ENCODE results near the gene EREG.

EREG gene

GRCh38 chr4:74379912-74380311, 15.0 kb downstream of the EREG start:
- Histone ChIP-seq H3K36me3 (ENCODE audit: control insufficient read depth, insufficient read depth, low read length) (no peaks in the 10 kb centered on the region), H2AK5ac (ENCODE audit: low read length) (no peak overlapping the region), H3K4ac (ENCODE audit: low read depth, low read length) (no peak overlapping the region), H3K27ac (ENCODE audit: low read depth, low read length) (no peak overlapping the region), H3K4me3 (ENCODE audit: low read length) (no peak overlapping the region), H3K4me2 (ENCODE audit: low read length) (no peak overlapping the region), H2BK120ac (ENCODE audit: low read depth, low read length) (no peak overlapping the region), H4K8ac (ENCODE audit: low read depth, low read length) (no peak overlapping the region), H3K79me2 (ENCODE audit: control insufficient read depth, insufficient read depth, low read length) (no peaks in the 10 kb centered on the region), H3K23ac (ENCODE audit: low read length) (no peak overlapping the region), H3K79me1 (ENCODE audit: low read length) (no peaks in the 10 kb centered on the region), H2BK5ac (ENCODE audit: low read length) (no peak overlapping the region), H3K4me1 (ENCODE audit: control insufficient read depth, low read depth, low read length) (no peaks in the 10 kb centered on the region), H3K9ac (ENCODE audit: low read length) (no peak overlapping the region), H3K27me3 (ENCODE audit: insufficient read depth, low read length, poor library complexity) (no peaks in the 10 kb centered on the region), H4K5ac (ENCODE audit: low read length) (no peak overlapping the region), H3K56ac (ENCODE audit: low read length) (no peak overlapping the region), H2BK15ac (replicated peaks; ENCODE audit: low read depth) (no peak overlapping the region), H3K18ac (ENCODE audit: low read length) (no peak overlapping the region)
- WGBS (ENCODE audit: extremely low coverage, insufficient coverage, low lambda C conversion rate): no CpG with 5 or more reads among the region's 6 CpGs
- DNase-seq: no peak

DNA sequence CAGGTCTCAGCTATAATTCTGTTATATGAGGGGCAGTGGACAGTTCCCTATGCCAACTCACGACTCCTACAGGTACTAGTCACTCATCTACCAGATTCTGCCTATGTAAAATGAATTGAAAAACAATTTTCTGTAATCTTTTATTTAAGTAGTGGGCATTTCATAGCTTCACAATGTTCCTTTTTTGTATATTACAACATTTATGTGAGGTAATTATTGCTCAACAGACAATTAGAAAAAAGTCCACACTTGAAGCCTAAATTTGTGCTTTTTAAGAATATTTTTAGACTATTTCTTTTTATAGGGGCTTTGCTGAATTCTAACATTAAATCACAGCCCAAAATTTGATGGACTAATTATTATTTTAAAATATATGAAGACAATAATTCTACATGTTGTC, 20.4 kb downstream of the EREG start:
- Histone ChIP-seq H2BK120ac (ENCODE audit: low read depth, low read length) (no peak overlapping the region), H3K79me2 (ENCODE audit: control insufficient read depth, insufficient read depth, low read length) (no peaks in the 10 kb centered on the region), H3K27ac (ENCODE audit: low read depth, low read length) (no peak overlapping the region), H2AK5ac (ENCODE audit: low read length) (no peak overlapping the region), H3K79me1 (ENCODE audit: low read length) (no peaks in the 10 kb centered on the region), H3K56ac (ENCODE audit: low read length) (no peak overlapping the region), H3K4me3 (ENCODE audit: low read length) (no peak overlapping the region), H2BK5ac (ENCODE audit: low read length) (no peak overlapping the region), H3K36me3 (ENCODE audit: control insufficient read depth, insufficient read depth, low read length) (no peaks in the 10 kb centered on the region), H3K4me1 (ENCODE audit: control insufficient read depth, low read depth, low read length) (no peaks in the 10 kb centered on the region), H3K18ac (ENCODE audit: low read length) (no peak overlapping the region), H3K9ac (ENCODE audit: low read length) (no peak overlapping the region), H3K27me3 (ENCODE audit: insufficient read depth, low read length, poor library complexity) (no peaks in the 10 kb centered on the region), H4K8ac (ENCODE audit: low read depth, low read length) (no peak overlapping the region), H4K5ac (ENCODE audit: low read length) (no peak overlapping the region), H2BK15ac (replicated peaks; ENCODE audit: low read depth) (no peak overlapping the region), H3K4me2 (ENCODE audit: low read length) (no peak overlapping the region), H3K4ac (ENCODE audit: low read depth, low read length) (no peak overlapping the region), H3K23ac (ENCODE audit: low read length) (no peak overlapping the region)
- DNase-seq: no peak
- WGBS (ENCODE audit: extremely low coverage, insufficient coverage, low lambda C conversion rate): no CpG with 5 or more reads among the region's 1 CpG

DNA sequence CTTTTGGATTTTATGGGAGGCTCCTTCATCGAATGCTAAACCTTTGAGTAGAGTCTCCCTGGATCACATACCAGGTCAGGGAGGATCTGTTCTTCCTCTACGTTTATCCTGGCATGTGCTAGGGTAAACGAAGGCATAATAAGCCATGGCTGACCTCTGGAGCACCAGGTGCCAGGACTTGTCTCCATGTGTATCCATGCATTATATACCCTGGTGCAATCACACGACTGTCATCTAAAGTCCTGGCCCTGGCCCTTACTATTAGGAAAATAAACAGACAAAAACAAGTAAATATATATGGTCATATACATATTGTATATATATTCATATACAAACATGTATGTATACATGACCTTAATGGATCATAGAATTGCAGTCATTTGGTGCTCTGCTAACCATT, 21.2 kb downstream of the EREG start:
- no peak overlapping the region for H3K4me2 ChIP-seq (ENCODE audit: low read length)
- no peak overlapping the region for H2BK5ac ChIP-seq (ENCODE audit: low read length)
- H3K18ac ChIP-seq (ENCODE audit: low read length): no peak overlapping the region
- no peak overlapping the region for H3K27ac ChIP-seq (ENCODE audit: low read depth, low read length)
- no peak overlapping the region for H3K4me3 ChIP-seq (ENCODE audit: low read length)
- H3K27me3 ChIP-seq (ENCODE audit: insufficient read depth, low read length, poor library complexity): no peaks in the 10 kb centered on the region
- H3K56ac ChIP-seq (ENCODE audit: low read length): no peak overlapping the region
- no CpG with 5 or more reads among the region's 4 CpGs for WGBS (ENCODE audit: extremely low coverage, insufficient coverage, low lambda C conversion rate)
- no peaks in the 10 kb centered on the region for H3K4me1 ChIP-seq (ENCODE audit: control insufficient read depth, low read depth, low read length)
- H3K79me2 ChIP-seq (ENCODE audit: control insufficient read depth, insufficient read depth, low read length): no peaks in the 10 kb centered on the region
- H4K5ac ChIP-seq (ENCODE audit: low read length): no peak overlapping the region
- H3K4ac ChIP-seq (ENCODE audit: low read depth, low read length): no peak overlapping the region
- H2BK120ac ChIP-seq (ENCODE audit: low read depth, low read length): no peak overlapping the region
- DNase-seq: no peak
- H2BK15ac ChIP-seq (replicated peaks; ENCODE audit: low read depth): no peak overlapping the region
- no peak overlapping the region for H3K9ac ChIP-seq (ENCODE audit: low read length)
- H4K8ac ChIP-seq (ENCODE audit: low read depth, low read length): no peak overlapping the region
- no peaks in the 10 kb centered on the region for H3K79me1 ChIP-seq (ENCODE audit: low read length)
- no peaks in the 10 kb centered on the region for H3K36me3 ChIP-seq (ENCODE audit: control insufficient read depth, insufficient read depth, low read length)
- no peak overlapping the region for H2AK5ac ChIP-seq (ENCODE audit: low read length)
- no peak overlapping the region for H3K23ac ChIP-seq (ENCODE audit: low read length)

DNA sequence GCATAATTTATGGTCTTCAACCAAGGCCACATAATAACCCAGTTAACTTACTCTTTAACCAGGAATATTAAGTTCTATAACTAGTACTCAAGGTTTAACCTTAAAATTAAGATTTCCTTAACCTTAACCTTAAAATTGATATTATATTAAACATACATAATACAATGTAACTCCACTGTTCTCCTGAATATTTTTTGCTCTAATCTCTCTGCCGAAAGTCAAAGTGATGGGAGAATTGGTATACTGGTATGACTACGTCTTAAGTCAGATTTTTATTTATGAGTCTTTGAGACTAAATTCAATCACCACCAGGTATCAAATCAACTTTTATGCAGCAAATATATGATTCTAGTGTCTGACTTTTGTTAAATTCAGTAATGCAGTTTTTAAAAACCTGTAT, 22.8 kb downstream of the EREG start:
- no peak overlapping the region for H3K4me3 ChIP-seq (ENCODE audit: low read length)
- no peak overlapping the region for H2BK120ac ChIP-seq (ENCODE audit: low read depth, low read length)
- no peak overlapping the region for H3K27ac ChIP-seq (ENCODE audit: low read depth, low read length)
- no peak overlapping the region for H3K4me2 ChIP-seq (ENCODE audit: low read length)
- no peak overlapping the region for H2BK15ac ChIP-seq (replicated peaks; ENCODE audit: low read depth)
- H2BK5ac ChIP-seq (ENCODE audit: low read length): no peak overlapping the region
- no peaks in the 10 kb centered on the region for H3K79me1 ChIP-seq (ENCODE audit: low read length)
- H3K56ac ChIP-seq (ENCODE audit: low read length): no peak overlapping the region
- no peak overlapping the region for H4K8ac ChIP-seq (ENCODE audit: low read depth, low read length)
- no peak overlapping the region for H4K5ac ChIP-seq (ENCODE audit: low read length)
- DNase-seq: no peak
- no peaks in the 10 kb centered on the region for H3K79me2 ChIP-seq (ENCODE audit: control insufficient read depth, insufficient read depth, low read length)
- H3K27me3 ChIP-seq (ENCODE audit: insufficient read depth, low read length, poor library complexity): no peaks in the 10 kb centered on the region
- no peaks in the 10 kb centered on the region for H3K4me1 ChIP-seq (ENCODE audit: control insufficient read depth, low read depth, low read length)
- H3K36me3 ChIP-seq (ENCODE audit: control insufficient read depth, insufficient read depth, low read length): no peaks in the 10 kb centered on the region
- H2AK5ac ChIP-seq (ENCODE audit: low read length): no peak overlapping the region
- WGBS (ENCODE audit: extremely low coverage, insufficient coverage, low lambda C conversion rate): no CpG with 5 or more reads among the region's 2 CpGs
- no peak overlapping the region for H3K18ac ChIP-seq (ENCODE audit: low read length)
- no peak overlapping the region for H3K23ac ChIP-seq (ENCODE audit: low read length)
- H3K9ac ChIP-seq (ENCODE audit: low read length): no peak overlapping the region
- H3K4ac ChIP-seq (ENCODE audit: low read depth, low read length): no peak overlapping the region

- H3K36me3 ChIP-seq (ENCODE audit: control insufficient read depth, insufficient read depth, low read length): no peaks in the 10 kb centered on the region
- no peak overlapping the region for H3K56ac ChIP-seq (ENCODE audit: low read length)
- DNase-seq: no peak
- no peak overlapping the region for H4K8ac ChIP-seq (ENCODE audit: low read depth, low read length)
- H3K79me2 ChIP-seq (ENCODE audit: control insufficient read depth, insufficient read depth, low read length): no peaks in the 10 kb centered on the region
- no peak overlapping the region for H3K9ac ChIP-seq (ENCODE audit: low read length)
- no peaks in the 10 kb centered on the region for H3K27me3 ChIP-seq (ENCODE audit: insufficient read depth, low read length, poor library complexity)
- no peak overlapping the region for H2BK5ac ChIP-seq (ENCODE audit: low read length)
- no peak overlapping the region for H2BK15ac ChIP-seq (replicated peaks; ENCODE audit: low read depth)
- H3K4ac ChIP-seq (ENCODE audit: low read depth, low read length): no peak overlapping the region
- H3K4me1 ChIP-seq (ENCODE audit: control insufficient read depth, low read depth, low read length): no peaks in the 10 kb centered on the region
- H3K79me1 ChIP-seq (ENCODE audit: low read length): no peaks in the 10 kb centered on the region
- no peak overlapping the region for H3K4me2 ChIP-seq (ENCODE audit: low read length)
- no peak overlapping the region for H2AK5ac ChIP-seq (ENCODE audit: low read length)
- H3K23ac ChIP-seq (ENCODE audit: low read length): no peak overlapping the region
- no peak overlapping the region for H3K18ac ChIP-seq (ENCODE audit: low read length)
- WGBS (ENCODE audit: extremely low coverage, insufficient coverage, low lambda C conversion rate): no CpG with 5 or more reads among the region's 1 CpG
- H4K5ac ChIP-seq (ENCODE audit: low read length): no peak overlapping the region
- H3K4me3 ChIP-seq (ENCODE audit: low read length): no peak overlapping the region
- H3K27ac ChIP-seq (ENCODE audit: low read depth, low read length): no peak overlapping the region
- no peak overlapping the region for H2BK120ac ChIP-seq (ENCODE audit: low read depth, low read length)
These were observed 24.5 kb downstream of the EREG start for GRCh38 chr4:74389494-74389893.

- no peak overlapping the region for H3K4me2 ChIP-seq (ENCODE audit: low read length)
- H3K18ac ChIP-seq (ENCODE audit: low read length): no peak overlapping the region
- H3K79me1 ChIP-seq (ENCODE audit: low read length): no peaks in the 10 kb centered on the region
- no peak overlapping the region for H2BK120ac ChIP-seq (ENCODE audit: low read depth, low read length)
- no peak overlapping the region for H3K9ac ChIP-seq (ENCODE audit: low read length)
- no peak overlapping the region for H4K8ac ChIP-seq (ENCODE audit: low read depth, low read length)
- WGBS (ENCODE audit: extremely low coverage, insufficient coverage, low lambda C conversion rate): no CpG with 5 or more reads among the region's 2 CpGs
- no peak overlapping the region for H4K5ac ChIP-seq (ENCODE audit: low read length)
- no peaks in the 10 kb centered on the region for H3K36me3 ChIP-seq (ENCODE audit: control insufficient read depth, insufficient read depth, low read length)
- H3K4me3 ChIP-seq (ENCODE audit: low read length): no peak overlapping the region
- no peak overlapping the region for H2AK5ac ChIP-seq (ENCODE audit: low read length)
- H2BK5ac ChIP-seq (ENCODE audit: low read length): no peak overlapping the region
- H3K27ac ChIP-seq (ENCODE audit: low read depth, low read length): no peak overlapping the region
- H3K79me2 ChIP-seq (ENCODE audit: control insufficient read depth, insufficient read depth, low read length): no peaks in the 10 kb centered on the region
- H3K23ac ChIP-seq (ENCODE audit: low read length): no peak overlapping the region
- no peaks in the 10 kb centered on the region for H3K27me3 ChIP-seq (ENCODE audit: insufficient read depth, low read length, poor library complexity)
- no peak overlapping the region for H3K56ac ChIP-seq (ENCODE audit: low read length)
- DNase-seq: no peak
- H3K4ac ChIP-seq (ENCODE audit: low read depth, low read length): no peak overlapping the region
- H2BK15ac ChIP-seq (replicated peaks; ENCODE audit: low read depth): no peak overlapping the region
- no peaks in the 10 kb centered on the region for H3K4me1 ChIP-seq (ENCODE audit: control insufficient read depth, low read depth, low read length)
These were observed 25.7 kb downstream of the EREG start for GRCh38 chr4:74390677-74391076.

All from mesendoderm (in vitro differentiated cells).